ENCODE results near the gene BICD2. TPM values are rescaled to one million over a fixed set of nuclear protein-coding genes. Genes with fewer than 3 reads are reported as not detected.

Gene BICD2
- total and polyA plus RNA-seq, 10 of the 15 experiments (the other 5 are each of a cell fraction or from before 2014, with no cell fraction given): 5.3 to 25.5 (median 14.4) TPM

GRCh38 chr9:92725766-92726165, 38.9 kb downstream of the BICD2 start:
- H3K27ac ChIP-seq (ENCODE audit: control insufficient read depth, insufficient read depth): no peak overlapping the region
- no peak for DNase-seq (ENCODE audit: low read depth, low spot score)

GRCh38 chr9:92725266-92725545, 39.4 kb downstream of the BICD2 start:
- DNase-seq (ENCODE audit: low read depth, low spot score) (no peak), ATAC-seq (no peak), FAIRE-seq (no peak)
- CTCF ChIA-PET: no interaction called here
- Histone ChIP-seq H3K27ac (ENCODE audit: control insufficient read depth, insufficient read depth) (no peak overlapping the region), H4K20me1 (ENCODE audit: control insufficient read depth, insufficient read depth) (peaks cover 2% of the 10 kb centered on the region), H3K4me1 (ENCODE audit: control insufficient read depth, insufficient read depth, low read length) (peaks cover 47% of the 10 kb centered on the region), H3K4me3 (no peak overlapping the region), H3K79me2 (ENCODE audit: control insufficient read depth, insufficient read depth, low read length) (peaks cover 4% of the 10 kb centered on the region), H3K27me3 (replicated peaks in 1 of 2; ENCODE audit: control insufficient read depth in 2 of 2, insufficient read depth in 2 of 2, low read length in 1 of 2) (no peaks in the 10 kb centered on the region), H2AFZ (ENCODE audit: control insufficient read depth, low read depth, low read length) (no peak overlapping the region), H3K9ac (ENCODE audit: control insufficient read depth, insufficient read depth, low read length) (no peak overlapping the region), H3K9me3 (replicated peaks; ENCODE audit: control insufficient read depth, insufficient read depth, low read length) (no peaks in the 10 kb centered on the region), H3K4me2 (ENCODE audit: control insufficient read depth, insufficient read depth) (no peak overlapping the region), H3K36me3 (ENCODE audit: control insufficient read depth in 2 of 2, insufficient read depth in 2 of 2, low read length in 1 of 2) (peaks cover 17 to 50% of the 10 kb centered on the region in 2 experiments)
- in situ Hi-C loops (cut with MboI): no loop called here
- RAD21 ChIA-PET (ENCODE audit: unreplicated experiment): no interaction called here
- no TSS peak for BruUV-seq (replicated peaks)
- WGBS (ENCODE audit: insufficient coverage, insufficient replicate concordance, low lambda C conversion rate, missing lambda C conversion rate): 95% methylated on average over 4 of the region's 4 CpGs
- intact Hi-C loops (cut with micrococcal nuclease; ENCODE audit: unreplicated experiment): no loop called here
- POLR2A ChIA-PET: no interaction called here
- SMC1A ChIA-PET (ENCODE audit: uncharacterized antibody, unreplicated experiment): no interaction called here
- TF ChIP-seq BMI1 (IDR thresholded peaks at IDR 0.05; ENCODE audit: borderline replicate concordance): no peak
- TF ChIP-seq POLR2A (IDR thresholded peaks at IDR 0.05; ENCODE audit: low read depth, low read length): peak; percentile 28; the same call in 1 of the 2 replicates
- TF ChIP-seq KAT2A (conservative IDR thresholded peaks at IDR 0.05; ENCODE audit: control insufficient read depth, low read depth, low read length): no peak
- TF ChIP-seq CHD2 (IDR thresholded peaks at IDR 0.05; ENCODE audit: borderline replicate concordance, low read depth, low read length): no peak
- TF ChIP-seq SIX5 (IDR thresholded peaks at IDR 0.05; ENCODE audit: low read depth, low read length, severe bottlenecking): no peak

More at GRCh38 chr9:92725766-92726165, 38.9 kb downstream of the BICD2 start:
- no peak for ATAC-seq
- Histone ChIP-seq H3K9me3 (replicated peaks; ENCODE audit: control insufficient read depth, insufficient read depth, low read length) (no peaks in the 10 kb centered on the region), H2AFZ (ENCODE audit: control insufficient read depth, low read depth, low read length) (no peak overlapping the region), H3K4me1 (ENCODE audit: control insufficient read depth, insufficient read depth, low read length) (peaks cover 45% of the 10 kb centered on the region), H3K4me2 (ENCODE audit: control insufficient read depth, insufficient read depth) (no peak overlapping the region), H3K4me3 (no peak overlapping the region), H3K79me2 (ENCODE audit: control insufficient read depth, insufficient read depth, low read length) (peaks cover 7% of the 10 kb centered on the region), H3K36me3 (ENCODE audit: control insufficient read depth in 2 of 2, insufficient read depth in 2 of 2, low read length in 1 of 2) (peaks cover 11 to 51% of the 10 kb centered on the region in 2 experiments), H4K20me1 (ENCODE audit: control insufficient read depth, insufficient read depth) (peaks cover 2% of the 10 kb centered on the region; the same call in 1 of the 2 replicates), H3K9ac (ENCODE audit: control insufficient read depth, insufficient read depth, low read length) (no peak overlapping the region), H3K27me3 (replicated peaks in 1 of 2; ENCODE audit: control insufficient read depth in 2 of 2, insufficient read depth in 2 of 2, low read length in 1 of 2) (no peaks in the 10 kb centered on the region)
- intact Hi-C loops (cut with micrococcal nuclease; ENCODE audit: unreplicated experiment): no loop called here
- TF ChIP-seq NFIC (IDR thresholded peaks at IDR 0.05; ENCODE audit: low read depth, low read length): no peak
- TF ChIP-seq ZNF622 (IDR thresholded peaks at IDR 0.05): no peak
- in situ Hi-C loops (cut with MboI): no loop called here
- ChIA-PET SMC1A (ENCODE audit: uncharacterized antibody, unreplicated experiment) (no interaction called here), CTCF (interaction anchor here (1.0 kb wide), 1 partner anchor 39 kb away, joined by 3 read pairs; no protein-coding TSS in a partner anchor), RAD21 (ENCODE audit: unreplicated experiment) (no interaction called here), POLR2A (no interaction called here)
- FAIRE-seq: no peak
- no TSS peak for BruUV-seq (replicated peaks)
- 100% methylated on average over 1 of the region's 1 CpG for WGBS (ENCODE audit: insufficient coverage, insufficient replicate concordance, low lambda C conversion rate, missing lambda C conversion rate)
